DND-41 (cell line): Measurements from ENCODE around the gene SLFN13.

Source experiments
- ATAC-seq: fragments of 200-7000 bp; cut with Tn5 transposase; 3 replicates; pipeline ENCODE4 v1.9.1; 2021; ENCODE audit warnings: low read depth; ENCODE audit not compliant: insufficient read depth
- DNase-seq: peaks from one replicate; pipeline ENCODE4 v3.0.0-alpha.2; 2020
- H2AFZ ChIP-seq: 2 replicates; pipeline ENCODE4 v1.6.0; 2012; ENCODE audit warnings: low read depth, low read length
- H3K27ac ChIP-seq: 2 replicates; pipeline ENCODE4 v1.5.1; 2012; ENCODE audit warnings: low read length, inconsistent platforms
- H3K27me3 ChIP-seq: fragments of 200-600 bp; sonication (generic); 2 replicates; pipeline ENCODE4 v1.6.0; 2012; ENCODE audit warnings: low read length, mild to moderate bottlenecking, inconsistent platforms; ENCODE audit not compliant: insufficient read depth, poor library complexity
- H3K36me3 ChIP-seq: 2 replicates; pipeline ENCODE4 v1.5.1; 2012; ENCODE audit warnings: low read length, inconsistent platforms; ENCODE audit not compliant: insufficient read depth
- H3K4me1 ChIP-seq: 2 replicates; pipeline ENCODE4 v1.5.1; 2012; ENCODE audit warnings: mild to moderate bottlenecking, low read length; ENCODE audit not compliant: insufficient read depth
- H3K4me2 ChIP-seq: 2 replicates; pipeline ENCODE4 v1.6.0; 2012; ENCODE audit warnings: mild to moderate bottlenecking, moderate library complexity, low read length, inconsistent platforms; ENCODE audit not compliant: insufficient read depth
- H3K4me3 ChIP-seq, 2 experiments: fragments of 200-600 bp in 1 of 2; shearing (Covaris generic) in 1 of 2; 2 replicates each; pipeline ENCODE4 v1.5.1; 2012 to 2016; ENCODE audit warnings: inconsistent platforms in 2 of 2, low read length in 2 of 2, mild to moderate bottlenecking in 2 of 2, low read depth in 1 of 2, moderate library complexity in 1 of 2
- H3K79me2 ChIP-seq: 2 replicates; pipeline ENCODE4 v1.6.0; 2012; ENCODE audit warnings: low read length, inconsistent platforms; ENCODE audit not compliant: insufficient read depth
- H3K9ac ChIP-seq: 2 replicates; pipeline ENCODE4 v1.6.0; 2012; ENCODE audit warnings: low read depth, mild to moderate bottlenecking, inconsistent platforms, low read length, moderate library complexity
- H3K9me3 ChIP-seq: 2 replicates; pipeline ENCODE4 v1.5.1; 2012; ENCODE audit warnings: low read length, moderate library complexity, mild to moderate bottlenecking, inconsistent platforms; ENCODE audit not compliant: insufficient read depth, severe bottlenecking
- H4K20me1 ChIP-seq: 2 replicates; pipeline ENCODE4 v1.6.0; 2012; ENCODE audit warnings: low read length; ENCODE audit not compliant: insufficient read depth
- EZH2 ChIP-seq: IDR thresholded peaks from 3 replicates; pipeline ENCODE4 v1.6.1; 2012; ENCODE audit warnings: borderline replicate concordance, low read depth, mild to moderate bottlenecking, moderate library complexity, low read length, inconsistent platforms; ENCODE audit not compliant: severe bottlenecking
- TF ChIP-seq, protein P1 (sequence below): IDR thresholded peaks from 2 replicates; pipeline ENCODE4 v1.5.1; 2012; ENCODE audit warnings: borderline replicate concordance, low read length, moderate library complexity, mild to moderate bottlenecking; ENCODE audit not compliant: poor library complexity, severe bottlenecking; ENCODE audit errors: extremely low read depth

The SLFN13 gene

GRCh38 chr17:35486920-35487732, 38.6 kb upstream of the SLFN13 start:
- peaks cover 2% of the 10 kb centered on the region for H4K20me1 ChIP-seq
- H2AFZ ChIP-seq = no peak overlapping the region
- no peak overlapping the region for H3K4me2 ChIP-seq
- peaks cover 5% of the 10 kb centered on the region for H3K9me3 ChIP-seq
- H3K27ac ChIP-seq = no peak overlapping the region
- DNase-seq (no peak), ATAC-seq (no peak)
- no peaks in the 10 kb centered on the region for H3K27me3 ChIP-seq
- H3K36me3 ChIP-seq = peaks cover 94% of the 10 kb centered on the region
- no peaks in the 10 kb centered on the region for H3K4me1 ChIP-seq
- no peak overlapping the region for H3K9ac ChIP-seq
- peaks cover 82% of the 10 kb centered on the region for H3K79me2 ChIP-seq
- TF ChIP-seq, protein P1, sequence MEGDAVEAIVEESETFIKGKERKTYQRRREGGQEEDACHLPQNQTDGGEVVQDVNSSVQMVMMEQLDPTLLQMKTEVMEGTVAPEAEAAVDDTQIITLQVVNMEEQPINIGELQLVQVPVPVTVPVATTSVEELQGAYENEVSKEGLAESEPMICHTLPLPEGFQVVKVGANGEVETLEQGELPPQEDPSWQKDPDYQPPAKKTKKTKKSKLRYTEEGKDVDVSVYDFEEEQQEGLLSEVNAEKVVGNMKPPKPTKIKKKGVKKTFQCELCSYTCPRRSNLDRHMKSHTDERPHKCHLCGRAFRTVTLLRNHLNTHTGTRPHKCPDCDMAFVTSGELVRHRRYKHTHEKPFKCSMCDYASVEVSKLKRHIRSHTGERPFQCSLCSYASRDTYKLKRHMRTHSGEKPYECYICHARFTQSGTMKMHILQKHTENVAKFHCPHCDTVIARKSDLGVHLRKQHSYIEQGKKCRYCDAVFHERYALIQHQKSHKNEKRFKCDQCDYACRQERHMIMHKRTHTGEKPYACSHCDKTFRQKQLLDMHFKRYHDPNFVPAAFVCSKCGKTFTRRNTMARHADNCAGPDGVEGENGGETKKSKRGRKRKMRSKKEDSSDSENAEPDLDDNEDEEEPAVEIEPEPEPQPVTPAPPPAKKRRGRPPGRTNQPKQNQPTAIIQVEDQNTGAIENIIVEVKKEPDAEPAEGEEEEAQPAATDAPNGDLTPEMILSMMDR = no peak
- no peak for TF ChIP-seq EZH2
- no peak overlapping the region for H3K4me3 ChIP-seq

DNA sequence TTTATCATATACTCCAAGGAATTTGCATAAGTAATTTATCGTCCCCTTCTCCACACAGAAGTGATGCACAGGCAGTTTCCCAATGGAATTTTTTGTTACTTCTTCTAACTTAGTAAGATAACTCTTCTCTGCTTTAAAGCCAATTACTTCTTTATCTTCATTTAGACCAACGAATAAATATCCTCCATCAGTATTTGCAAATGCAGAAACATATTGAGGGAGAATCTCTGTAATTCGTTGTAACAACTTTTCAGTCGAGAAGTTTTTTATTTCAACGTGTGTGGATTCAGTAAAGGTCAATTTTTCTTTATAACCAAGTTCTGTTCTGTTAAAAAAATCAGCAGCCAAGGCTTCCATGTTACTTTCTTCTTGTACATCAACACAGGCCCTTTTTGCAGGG, 30.7 kb upstream of the SLFN13 start:
- DNase-seq = no peak
- H3K36me3 ChIP-seq = peaks cover 67% of the 10 kb centered on the region
- no peak for ATAC-seq
- H4K20me1 ChIP-seq = 0 out of 2 replicates have a peak, but pooled peaks cover 6% of the 10 kb centered on the region
- H3K4me1 ChIP-seq = peaks cover 7% of the 10 kb centered on the region; the same call in 1 of the 2 replicates
- no peak overlapping the region for H3K4me3 ChIP-seq
- H3K4me2 ChIP-seq = no peak overlapping the region
- no peak overlapping the region for H3K9ac ChIP-seq
- no peak overlapping the region for H3K27ac ChIP-seq
- H3K9me3 ChIP-seq = peaks cover 5% of the 10 kb centered on the region
- TF ChIP-seq, protein P1 = no peak
- no peak for TF ChIP-seq EZH2
- no peaks in the 10 kb centered on the region for H3K27me3 ChIP-seq
- H3K79me2 ChIP-seq = peaks cover 44% of the 10 kb centered on the region
- no peak overlapping the region for H2AFZ ChIP-seq

DNA sequence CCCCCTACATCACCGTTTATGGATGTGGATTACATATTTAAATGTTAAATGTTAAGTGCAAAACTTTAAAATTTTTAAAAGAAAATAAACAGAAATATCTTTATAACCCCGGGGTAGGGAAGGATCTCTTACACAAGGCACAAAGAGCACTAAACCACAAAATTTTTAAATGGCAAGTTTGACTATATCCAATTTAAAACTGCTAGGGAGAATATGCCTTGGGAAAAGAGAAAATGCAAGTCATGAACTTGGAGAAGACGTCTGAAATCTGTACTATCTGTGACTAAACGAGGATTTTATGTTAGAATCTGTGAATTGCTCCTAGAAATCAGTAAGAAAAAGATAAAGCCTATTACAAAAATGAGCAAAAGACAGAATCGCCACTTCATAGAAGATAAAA, 28.7 kb upstream of the SLFN13 start:
- Histone ChIP-seq H3K27me3 (no peaks in the 10 kb centered on the region), H2AFZ (no peak overlapping the region), H3K79me2 (peaks cover 27% of the 10 kb centered on the region; the same call in 1 of the 2 replicates), H3K36me3 (peaks cover 57% of the 10 kb centered on the region), H3K4me3 (no peak overlapping the region), H3K4me2 (no peak overlapping the region), H3K4me1 (peaks cover 7% of the 10 kb centered on the region; the same call in 1 of the 2 replicates), H3K27ac (no peak overlapping the region), H3K9ac (no peak overlapping the region), H3K9me3 (no peaks in the 10 kb centered on the region), H4K20me1 (0 out of 2 replicates have a peak, but pooled peaks cover 6% of the 10 kb centered on the region)
- no peak for DNase-seq
- no peak for ATAC-seq
- TF ChIP-seq, protein P1 = no peak
- TF ChIP-seq EZH2 = no peak
